Hepatocyte (in vitro differentiated cells): ENCODE measurements around the gene KLRC4. TPM values are rescaled to one million over a fixed set of nuclear protein-coding genes. Genes with fewer than 3 reads are reported as not detected.
"Not testable (repeated sequence)": the region's sequence is repeated elsewhere in the genome, so short reads cannot be mapped to it uniquely, and the experiment has no call there.

Experiments
- DNase-seq: peaks from one replicate; pipeline ENCODE4 v3.0.0-alpha.2; 2016; ENCODE audit warnings: low spot score
- H2AFZ ChIP-seq: fragments of 200-600 bp; sonication (generic); 2 replicates; pipeline ENCODE4 v1.6.0; 2016; ENCODE audit warnings: antibody characterized with exemption, mild to moderate bottlenecking
- H3K27ac ChIP-seq: fragments of 200-600 bp; sonication (generic); 2 replicates; pipeline ENCODE4 v1.5.1; 2016; ENCODE audit warnings: mild to moderate bottlenecking
- H3K27me3 ChIP-seq: fragments of 200-600 bp; sonication (generic); 2 replicates; pipeline ENCODE4 v1.6.1; 2016
- H3K36me3 ChIP-seq: fragments of 200-600 bp; sonication (generic); replicated peaks from 2 replicates; pipeline ENCODE4 v1.5.1; 2016; ENCODE audit warnings: low read depth; ENCODE audit not compliant: insufficient read depth
- H3K4me1 ChIP-seq: fragments of 200-600 bp; sonication (generic); 2 replicates; pipeline ENCODE4 v1.5.1; 2016; ENCODE audit warnings: mild to moderate bottlenecking, moderate library complexity; ENCODE audit not compliant: insufficient read depth
- H3K4me2 ChIP-seq: fragments of 200-600 bp; sonication (generic); 2 replicates; pipeline ENCODE4 v1.6.0; 2016
- H3K4me3 ChIP-seq: fragments of 200-600 bp; sonication (generic); 2 replicates; pipeline ENCODE4 v1.5.1; 2016; ENCODE audit warnings: mild to moderate bottlenecking
- H3K79me2 ChIP-seq: fragments of 200-600 bp; sonication (generic); 2 replicates; pipeline ENCODE4 v1.6.0; 2017; ENCODE audit warnings: mild to moderate bottlenecking
- H3K9me2 ChIP-seq: fragments of 200-600 bp; sonication (generic); replicated peaks from 2 replicates; pipeline ENCODE4 v1.6.0; 2017; ENCODE audit warnings: mild to moderate bottlenecking; ENCODE audit not compliant: insufficient read depth
- H3K9me3 ChIP-seq: fragments of 200-600 bp; sonication (generic); 2 replicates; pipeline ENCODE4 v1.5.1; 2016; ENCODE audit warnings: low read depth, mild to moderate bottlenecking
- H4K20me1 ChIP-seq: fragments of 200-600 bp; sonication (generic); 2 replicates; pipeline ENCODE4 v1.6.0; 2016; ENCODE audit warnings: mild to moderate bottlenecking; ENCODE audit not compliant: insufficient read depth, poor library complexity, severe bottlenecking
- EZH2 ChIP-seq: fragments of 200-600 bp; sonication (generic); IDR thresholded peaks from 2 replicates; pipeline ENCODE4 v1.6.1; 2016; ENCODE audit warnings: antibody characterized with exemption, mild to moderate bottlenecking, borderline replicate concordance
- EZH2phosphoT487 ChIP-seq: fragments of 200-600 bp; sonication (generic); IDR thresholded peaks from one replicate; pipeline ENCODE4 v1.6.1; 2018; ENCODE audit warnings: antibody characterized with exemption, mild to moderate bottlenecking, low read depth, moderate library complexity; ENCODE audit not compliant: unreplicated experiment, severe bottlenecking
- WGBS: methylation state at CpG from one replicate; pipeline ENCODE4 v1.1.6; 2016; ENCODE audit warnings: low lambda C conversion rate; ENCODE audit errors: missing lambda C conversion rate; 5-methylcytosine and 5-hydroxymethylcytosine counted together
- polyA plus RNA-seq: library from polyadenylated mRNA; unstranded; fragments of >200 nt; fragmentation: Nextera tagmentation; extraction: Ambion mirVana; gene quantifications from 2 replicates; pipeline ENCODE4 v1.2.1, GENCODE V29; 2016
- total RNA-seq: library from RNA; depleted of rRNA; stranded (reverse); fragments of >200 nt; gene quantifications from 2 replicates; pipeline ENCODE4 v1.2.3, GENCODE V29; 2014
- TF ChIP-seq, protein P1 (sequence below): fragments of 200-600 bp; sonication (generic); IDR thresholded peaks from 2 replicates; pipeline ENCODE4 v1.5.1; 2016; ENCODE audit warnings: antibody characterized with exemption, mild to moderate bottlenecking; ENCODE audit not compliant: poor library complexity

Gene KLRC4
- total and polyA plus RNA-seq, 2 experiments from 2014 or later, result not detected

DNA sequence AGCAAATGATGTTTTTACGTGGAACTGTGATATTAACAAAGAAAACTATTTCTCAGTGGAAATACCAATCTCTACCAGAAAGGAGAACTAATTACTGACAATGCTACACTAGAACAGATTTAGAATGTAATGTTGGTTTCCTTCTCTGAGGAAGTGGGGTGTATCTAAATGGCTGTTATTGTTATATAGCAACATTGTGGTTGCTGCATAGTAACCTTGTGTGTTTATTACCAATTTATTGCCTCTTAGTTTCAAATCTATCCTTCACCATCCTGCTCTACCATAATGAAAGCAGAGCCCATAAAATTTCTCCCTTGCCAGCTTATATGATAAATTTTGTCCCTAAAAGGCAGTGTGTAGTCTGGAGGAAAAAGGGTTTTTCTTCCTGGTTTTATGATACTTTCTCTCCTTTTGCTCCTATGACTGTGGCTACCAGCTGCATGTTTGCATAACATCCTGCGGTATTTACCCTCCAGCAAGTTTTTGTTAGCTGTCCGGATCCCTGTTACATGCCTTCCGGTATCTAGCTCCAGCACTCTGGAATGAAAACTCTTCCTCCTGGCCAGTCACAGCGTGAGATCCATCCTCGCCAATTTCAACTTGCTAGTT lies 14.1 kb downstream of the KLRC4 start:
- H3K4me3 ChIP-seq, result no peak overlapping the region
- 24% methylated on average over 6 of the region's 6 CpGs for WGBS
- TF ChIP-seq EZH2 (no peak), EZH2phosphoT487 (no peak)
- TF ChIP-seq, protein P1, sequence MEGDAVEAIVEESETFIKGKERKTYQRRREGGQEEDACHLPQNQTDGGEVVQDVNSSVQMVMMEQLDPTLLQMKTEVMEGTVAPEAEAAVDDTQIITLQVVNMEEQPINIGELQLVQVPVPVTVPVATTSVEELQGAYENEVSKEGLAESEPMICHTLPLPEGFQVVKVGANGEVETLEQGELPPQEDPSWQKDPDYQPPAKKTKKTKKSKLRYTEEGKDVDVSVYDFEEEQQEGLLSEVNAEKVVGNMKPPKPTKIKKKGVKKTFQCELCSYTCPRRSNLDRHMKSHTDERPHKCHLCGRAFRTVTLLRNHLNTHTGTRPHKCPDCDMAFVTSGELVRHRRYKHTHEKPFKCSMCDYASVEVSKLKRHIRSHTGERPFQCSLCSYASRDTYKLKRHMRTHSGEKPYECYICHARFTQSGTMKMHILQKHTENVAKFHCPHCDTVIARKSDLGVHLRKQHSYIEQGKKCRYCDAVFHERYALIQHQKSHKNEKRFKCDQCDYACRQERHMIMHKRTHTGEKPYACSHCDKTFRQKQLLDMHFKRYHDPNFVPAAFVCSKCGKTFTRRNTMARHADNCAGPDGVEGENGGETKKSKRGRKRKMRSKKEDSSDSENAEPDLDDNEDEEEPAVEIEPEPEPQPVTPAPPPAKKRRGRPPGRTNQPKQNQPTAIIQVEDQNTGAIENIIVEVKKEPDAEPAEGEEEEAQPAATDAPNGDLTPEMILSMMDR, result no peak
- H3K9me3 ChIP-seq, result no peaks in the 10 kb centered on the region
- H3K79me2 ChIP-seq, result no peaks in the 10 kb centered on the region
- no peaks in the 10 kb centered on the region for H4K20me1 ChIP-seq
- H3K27me3 ChIP-seq, result no peaks in the 10 kb centered on the region
- no peaks in the 10 kb centered on the region for H3K9me2 ChIP-seq
- peak overlapping the region; percentile 34 for H2AFZ ChIP-seq
- H3K27ac ChIP-seq, result peak overlapping the region; percentile 58
- H3K4me1 ChIP-seq, result peaks cover 6% of the 10 kb centered on the region
- DNase-seq, result peak; percentile 59
- peak overlapping the region; percentile 40 for H3K4me2 ChIP-seq
- H3K36me3 ChIP-seq, result no peaks in the 10 kb centered on the region

DNA sequence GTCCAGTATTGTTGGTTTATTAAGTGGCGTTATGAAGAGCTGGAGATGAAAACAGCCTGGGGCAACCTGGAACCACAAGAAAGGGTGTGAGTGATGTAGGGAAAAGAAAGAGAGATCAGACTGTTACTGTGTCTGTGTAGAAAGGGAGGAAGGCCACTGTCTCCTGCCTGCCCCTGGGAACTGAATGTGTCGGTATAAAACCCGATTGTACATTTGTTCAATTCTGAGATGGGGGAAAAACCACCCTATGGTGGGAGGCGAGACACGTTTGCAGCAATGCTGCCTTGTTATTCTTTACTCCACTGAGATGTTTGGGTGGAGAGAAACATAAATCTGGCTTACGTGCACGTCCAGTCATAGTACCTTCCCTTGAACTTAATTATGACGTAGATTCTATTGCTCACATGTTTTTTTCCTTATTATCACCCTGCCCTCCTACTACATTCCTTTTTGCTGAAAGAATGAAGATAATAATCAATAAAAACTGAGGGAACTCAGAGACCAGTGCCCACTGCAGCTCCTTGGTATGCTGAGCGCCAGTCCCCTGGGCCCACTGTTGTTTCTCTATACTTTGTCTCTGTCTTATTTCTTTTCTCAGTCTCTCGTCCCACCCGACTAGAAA lies 14.9 kb downstream of the KLRC4 start:
- H2AFZ ChIP-seq, H3K4me3 ChIP-seq, H4K20me1 ChIP-seq, H3K9me2 ChIP-seq, H3K9me3 ChIP-seq, H3K79me2 ChIP-seq, DNase-seq, H3K4me1 ChIP-seq, H3K4me2 ChIP-seq, H3K36me3 ChIP-seq, H3K27me3 ChIP-seq: not testable (repeated sequence)
- WGBS, result 86% methylated on average over 11 of the region's 11 CpGs
- peak overlapping the region; percentile 58 for H3K27ac ChIP-seq

DNA sequence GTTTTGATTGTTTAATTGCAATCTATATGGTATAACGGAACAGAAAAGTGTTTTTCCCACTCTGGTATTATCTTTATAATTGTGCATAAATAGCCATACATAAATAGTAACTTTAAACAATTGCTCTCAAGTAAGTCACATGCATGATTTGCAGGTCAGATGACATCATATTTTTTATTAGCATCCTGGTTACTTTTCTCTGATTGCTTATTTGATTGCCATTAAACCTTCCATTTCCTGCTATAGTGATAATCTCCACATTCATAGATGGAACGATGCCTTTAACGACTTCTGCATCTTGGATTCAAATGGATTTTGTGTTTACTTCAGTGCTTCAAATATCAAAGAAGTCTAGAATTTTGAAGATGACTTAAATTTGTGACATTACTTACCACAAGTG lies 16.3 kb downstream of the KLRC4 start:
- DNase-seq, result no peak
- H4K20me1 ChIP-seq, result no peaks in the 10 kb centered on the region
- WGBS, result 38% methylated on average over 3 of the region's 3 CpGs

DNA sequence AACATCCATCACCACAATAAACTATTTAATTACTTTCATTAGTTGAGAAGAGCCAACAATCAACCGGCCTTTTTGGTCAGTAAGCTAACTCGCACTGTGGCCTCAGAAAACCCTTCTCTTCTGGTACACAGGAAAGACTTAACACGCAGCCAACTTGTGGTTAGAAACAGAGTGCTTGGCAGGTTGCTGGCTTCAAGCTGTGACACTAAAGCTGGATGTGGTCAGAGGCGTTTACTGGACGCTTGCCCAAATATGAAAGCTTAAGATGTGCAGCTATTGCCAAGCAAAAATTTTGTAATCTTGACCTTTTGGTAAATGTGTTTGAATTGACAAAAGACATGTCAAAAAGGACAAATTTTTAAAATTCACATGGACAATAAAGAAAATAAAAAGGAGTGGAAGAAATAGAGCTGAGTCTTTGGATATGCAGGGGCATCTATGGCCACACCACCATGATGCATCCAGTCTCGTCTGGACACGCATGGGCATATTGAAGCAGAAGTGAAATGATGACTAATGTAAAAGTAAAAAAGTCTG lies 17.1 kb downstream of the KLRC4 start:
- 80% methylated on average over 7 of the region's 7 CpGs for WGBS
- H3K27ac ChIP-seq, result no peak overlapping the region
- H3K27me3 ChIP-seq, result no peaks in the 10 kb centered on the region
- DNase-seq, result peak; percentile 15
- H3K4me3 ChIP-seq, result no peak overlapping the region
- H3K4me2 ChIP-seq, result no peak overlapping the region
- peaks cover 6% of the 10 kb centered on the region for H3K4me1 ChIP-seq
- no peak overlapping the region for H2AFZ ChIP-seq
- no peak for TF ChIP-seq EZH2phosphoT487
- no peak for TF ChIP-seq EZH2
- TF ChIP-seq, protein P1, result no peak
- H3K9me3 ChIP-seq, result no peaks in the 10 kb centered on the region
- H3K79me2 ChIP-seq, result no peaks in the 10 kb centered on the region
- no peaks in the 10 kb centered on the region for H4K20me1 ChIP-seq
- no peaks in the 10 kb centered on the region for H3K36me3 ChIP-seq
- no peaks in the 10 kb centered on the region for H3K9me2 ChIP-seq

More for the DNA sequence above, 16.3 kb downstream of the KLRC4 start:
- TF ChIP-seq EZH2phosphoT487, result no peak
- no peak for TF ChIP-seq EZH2
- TF ChIP-seq, protein P1, result no peak
- H3K4me3 ChIP-seq, result no peak overlapping the region
- peaks cover 6% of the 10 kb centered on the region for H3K4me1 ChIP-seq
- no peak overlapping the region for H3K27ac ChIP-seq
- H3K36me3 ChIP-seq, result no peaks in the 10 kb centered on the region
- no peaks in the 10 kb centered on the region for H3K79me2 ChIP-seq
- no peaks in the 10 kb centered on the region for H3K9me2 ChIP-seq
- no peak overlapping the region for H2AFZ ChIP-seq
- H3K4me2 ChIP-seq, result no peak overlapping the region
- H3K27me3 ChIP-seq, result no peaks in the 10 kb centered on the region
- no peaks in the 10 kb centered on the region for H3K9me3 ChIP-seq

DNA sequence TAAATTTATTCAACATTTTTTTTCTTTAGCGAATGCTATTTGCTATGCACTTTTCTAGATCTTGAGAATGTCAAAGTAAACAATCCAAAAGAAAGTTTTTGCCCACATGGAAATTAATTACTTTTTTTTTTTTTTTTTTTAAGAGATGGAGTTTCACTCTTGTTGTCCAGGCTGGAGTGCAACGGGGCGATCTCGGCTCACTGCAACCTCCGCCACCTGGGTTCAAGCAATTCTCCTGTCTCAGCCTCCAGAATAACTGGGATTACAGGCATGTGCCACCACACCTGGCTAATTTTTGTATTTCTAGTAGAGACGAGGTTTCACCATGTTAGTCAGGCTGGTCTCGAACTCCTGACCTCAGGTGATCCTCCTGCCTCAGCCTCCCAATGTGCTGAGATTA lies 18.6 kb downstream of the KLRC4 start:
- not testable (repeated sequence) for DNase-seq, H3K79me2 ChIP-seq, H3K27ac ChIP-seq, H3K27me3 ChIP-seq, H4K20me1 ChIP-seq, H3K9me3 ChIP-seq, H3K4me3 ChIP-seq, H3K9me2 ChIP-seq, H2AFZ ChIP-seq, H3K4me2 ChIP-seq, H3K4me1 ChIP-seq, H3K36me3 ChIP-seq
- 96% methylated on average over 7 of the region's 7 CpGs for WGBS
